Transverse colon (tissue), 4 donors: ENCODE data around the gene SMYD3.

Experiments used
- EP300 ChIP-seq: sonication (generic); formaldehyde crosslinking; IDR thresholded peaks from one replicate; pipeline ENCODE4 v1.6.1; 2017; ENCODE audit warnings: antibody characterized with exemption, low read depth
- POLR2A ChIP-seq: fragments of 450-650 bp; IDR thresholded peaks from one replicate; pipeline ENCODE4 v1.6.1; 2016; ENCODE audit warnings: antibody characterized with exemption, mild to moderate bottlenecking, moderate library complexity
- POLR2AphosphoS5 ChIP-seq, 3 donors: sonication (generic); formaldehyde crosslinking; IDR thresholded peaks; one replicate each; pipeline ENCODE4 v1.6.1; 2016; ENCODE audit warnings: antibody characterized with exemption in 3 of 3
- TF ChIP-seq, protein P1 (sequence below), 5 experiments: fragments of 200-600 bp in 3 of 5; fragments of 450-650 bp in 2 of 5; sonication (generic) in 3 of 5; IDR thresholded peaks; 1 replicate in 2 of 5; 2 replicates in 3 of 5; pipeline ENCODE4 v1.5.1; 2016 to 2017; ENCODE audit warnings: antibody characterized with exemption in 5 of 5, inconsistent platforms in 3 of 5, mild to moderate bottlenecking in 2 of 5, moderate library complexity in 1 of 5

GRCh38 chr1:246146804-246147523 is 360.1 kb downstream of the SMYD3 start:
- TF ChIP-seq EP300, result no peak
- TF ChIP-seq, protein P1, sequence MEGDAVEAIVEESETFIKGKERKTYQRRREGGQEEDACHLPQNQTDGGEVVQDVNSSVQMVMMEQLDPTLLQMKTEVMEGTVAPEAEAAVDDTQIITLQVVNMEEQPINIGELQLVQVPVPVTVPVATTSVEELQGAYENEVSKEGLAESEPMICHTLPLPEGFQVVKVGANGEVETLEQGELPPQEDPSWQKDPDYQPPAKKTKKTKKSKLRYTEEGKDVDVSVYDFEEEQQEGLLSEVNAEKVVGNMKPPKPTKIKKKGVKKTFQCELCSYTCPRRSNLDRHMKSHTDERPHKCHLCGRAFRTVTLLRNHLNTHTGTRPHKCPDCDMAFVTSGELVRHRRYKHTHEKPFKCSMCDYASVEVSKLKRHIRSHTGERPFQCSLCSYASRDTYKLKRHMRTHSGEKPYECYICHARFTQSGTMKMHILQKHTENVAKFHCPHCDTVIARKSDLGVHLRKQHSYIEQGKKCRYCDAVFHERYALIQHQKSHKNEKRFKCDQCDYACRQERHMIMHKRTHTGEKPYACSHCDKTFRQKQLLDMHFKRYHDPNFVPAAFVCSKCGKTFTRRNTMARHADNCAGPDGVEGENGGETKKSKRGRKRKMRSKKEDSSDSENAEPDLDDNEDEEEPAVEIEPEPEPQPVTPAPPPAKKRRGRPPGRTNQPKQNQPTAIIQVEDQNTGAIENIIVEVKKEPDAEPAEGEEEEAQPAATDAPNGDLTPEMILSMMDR (IDR thresholded peaks at IDR 0.05), result no peak
- no peak for TF ChIP-seq POLR2AphosphoS5 (IDR thresholded peaks at IDR 0.05)
- TF ChIP-seq POLR2A, result no peak
